Thoracic aorta (tissue), 2 donors: Measurements from ENCODE around the gene KNDC1. TPM values are rescaled to one million over a fixed set of nuclear protein-coding genes. Genes with fewer than 3 reads are reported as not detected.

Source experiments
- ATAC-seq: fragments of 150-250 bp; one replicate; pipeline ENCODE4 v1.8.0; 2017; ENCODE audit warnings: low read depth; ENCODE audit not compliant: insufficient number of reproducible peaks, low FRiP score
- DNase-seq: peaks from one replicate; pipeline ENCODE4 v3.0.0-alpha.2; 2020; ENCODE audit warnings: low spot score
- H3K27ac ChIP-seq, 2 donors: fragments of 200-600 bp; sonication (generic); 1 replicate in 1 of 2; 2 replicates in 1 of 2; pipeline ENCODE4 v1.5.1; 2016; ENCODE audit warnings: mild to moderate bottlenecking in 2 of 2, moderate library complexity in 2 of 2
- H3K27me3 ChIP-seq: fragments of 200-600 bp; sonication (generic); replicated peaks from 2 replicates; pipeline ENCODE4 v1.6.0; 2016; ENCODE audit warnings: mild to moderate bottlenecking; ENCODE audit not compliant: insufficient read depth
- H3K36me3 ChIP-seq: fragments of 200-600 bp; sonication (generic); one replicate; pipeline ENCODE4 v1.5.1; 2016
- H3K4me1 ChIP-seq, 2 donors: fragments of 200-600 bp; sonication (generic); 1 replicate in 1 of 2; 2 replicates in 1 of 2; pipeline versions ENCODE4 v1.5.1 to v1.6.0; 2016; ENCODE audit warnings: low read depth in 2 of 2, mild to moderate bottlenecking in 1 of 2; ENCODE audit not compliant: control insufficient read depth in 1 of 2
- H3K4me3 ChIP-seq: fragments of 200-600 bp; sonication (generic); 2 replicates; pipeline ENCODE4 v1.5.1; 2016; ENCODE audit warnings: mild to moderate bottlenecking
- H3K9me3 ChIP-seq: fragments of 200-600 bp; sonication (generic); 2 replicates; pipeline ENCODE4 v1.5.1; 2016
- CTCF ChIP-seq: fragments of 200-600 bp; sonication (generic); IDR thresholded peaks from one replicate; pipeline ENCODE4 v1.5.1; 2019; ENCODE audit warnings: antibody characterized with exemption
- total RNA-seq, 2 donors: library from RNA; depleted of rRNA; stranded (reverse); fragments of >200 nt; gene quantifications; one replicate each; pipeline versions ENCODE4 v1.1.0 to v1.2.3, GENCODE V29; 2016

Gene KNDC1
- total RNA-seq, 2 donors from 2014 or later, result 0.14 to 0.95 TPM

DNA sequence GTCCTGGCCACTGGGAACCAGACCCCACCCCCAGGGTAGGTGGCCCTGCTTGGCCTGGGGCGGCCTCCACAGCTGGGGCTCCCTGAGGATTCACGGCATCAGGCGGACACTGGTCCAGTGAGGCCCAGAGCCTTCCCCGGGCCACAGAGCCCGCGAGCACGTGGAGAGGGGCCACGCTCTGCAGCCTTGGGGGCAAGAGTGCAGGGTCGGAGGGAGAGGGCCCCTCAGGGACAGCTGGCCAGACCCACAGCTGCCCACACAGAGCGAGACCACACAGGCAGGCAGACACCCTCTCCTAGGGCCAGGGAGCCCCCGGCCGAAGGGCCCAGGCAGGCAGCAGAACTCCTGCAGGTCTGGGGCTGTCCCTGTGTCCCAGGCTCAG, 88.3 kb downstream of the KNDC1 start:
- no peak for ATAC-seq
- Histone ChIP-seq H3K4me1 (no peaks in the 10 kb centered on the region), H3K9me3 (no peaks in the 10 kb centered on the region), H3K4me3 (no peak overlapping the region), H3K27ac (no peak overlapping the region), H3K27me3 (no peaks in the 10 kb centered on the region), H3K36me3 (no peaks in the 10 kb centered on the region)
- no peak for TF ChIP-seq CTCF
- DNase-seq, result no peak

DNA sequence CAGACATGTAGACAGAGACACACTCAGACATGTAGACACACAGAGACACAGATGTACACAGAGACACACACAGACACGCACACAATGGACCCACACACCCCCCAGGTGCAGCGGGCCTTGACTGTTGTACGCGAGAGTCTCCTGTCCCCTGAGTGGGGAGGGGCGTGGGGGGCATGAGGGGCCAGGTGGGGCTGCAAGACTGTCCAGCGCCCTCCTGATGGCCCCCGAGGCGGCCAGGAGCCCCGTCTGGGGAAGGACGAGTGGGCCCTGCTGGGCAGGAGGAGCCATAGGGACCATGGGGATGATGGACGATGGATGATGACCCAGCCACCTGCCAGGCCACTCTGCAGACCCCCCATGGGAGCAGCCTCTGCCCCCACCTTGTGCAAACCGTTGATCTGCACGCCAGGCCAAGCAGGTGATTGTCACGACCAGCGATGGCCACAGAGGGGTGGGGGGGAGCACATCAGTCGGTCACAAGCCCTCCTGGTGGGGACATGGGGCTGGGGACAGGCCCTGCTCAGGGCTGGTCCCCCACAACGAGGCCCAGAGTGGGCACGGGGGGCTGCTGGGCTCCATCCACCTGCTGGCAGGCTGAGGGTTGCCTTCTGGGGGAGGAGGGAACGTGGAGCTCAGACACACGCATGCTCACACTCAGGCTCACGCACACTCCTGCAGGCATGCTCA, 89.2 kb downstream of the KNDC1 start:
- Histone ChIP-seq H3K27ac (no peak overlapping the region), H3K9me3 (no peaks in the 10 kb centered on the region), H3K4me1 (no peaks in the 10 kb centered on the region), H3K36me3 (no peaks in the 10 kb centered on the region), H3K4me3 (no peak overlapping the region), H3K27me3 (no peaks in the 10 kb centered on the region)
- ATAC-seq, result no peak
- no peak for TF ChIP-seq CTCF
- DNase-seq, result no peak

GRCh38 chr10:133249975-133250754, 90.1 kb downstream of the KNDC1 start:
- Histone ChIP-seq H3K4me3 (no peak overlapping the region), H3K27ac (no peak overlapping the region), H3K9me3 (no peaks in the 10 kb centered on the region), H3K27me3 (no peaks in the 10 kb centered on the region), H3K36me3 (no peaks in the 10 kb centered on the region), H3K4me1 (no peaks in the 10 kb centered on the region)
- no peak for TF ChIP-seq CTCF
- DNase-seq, result no peak
- no peak for ATAC-seq

DNA sequence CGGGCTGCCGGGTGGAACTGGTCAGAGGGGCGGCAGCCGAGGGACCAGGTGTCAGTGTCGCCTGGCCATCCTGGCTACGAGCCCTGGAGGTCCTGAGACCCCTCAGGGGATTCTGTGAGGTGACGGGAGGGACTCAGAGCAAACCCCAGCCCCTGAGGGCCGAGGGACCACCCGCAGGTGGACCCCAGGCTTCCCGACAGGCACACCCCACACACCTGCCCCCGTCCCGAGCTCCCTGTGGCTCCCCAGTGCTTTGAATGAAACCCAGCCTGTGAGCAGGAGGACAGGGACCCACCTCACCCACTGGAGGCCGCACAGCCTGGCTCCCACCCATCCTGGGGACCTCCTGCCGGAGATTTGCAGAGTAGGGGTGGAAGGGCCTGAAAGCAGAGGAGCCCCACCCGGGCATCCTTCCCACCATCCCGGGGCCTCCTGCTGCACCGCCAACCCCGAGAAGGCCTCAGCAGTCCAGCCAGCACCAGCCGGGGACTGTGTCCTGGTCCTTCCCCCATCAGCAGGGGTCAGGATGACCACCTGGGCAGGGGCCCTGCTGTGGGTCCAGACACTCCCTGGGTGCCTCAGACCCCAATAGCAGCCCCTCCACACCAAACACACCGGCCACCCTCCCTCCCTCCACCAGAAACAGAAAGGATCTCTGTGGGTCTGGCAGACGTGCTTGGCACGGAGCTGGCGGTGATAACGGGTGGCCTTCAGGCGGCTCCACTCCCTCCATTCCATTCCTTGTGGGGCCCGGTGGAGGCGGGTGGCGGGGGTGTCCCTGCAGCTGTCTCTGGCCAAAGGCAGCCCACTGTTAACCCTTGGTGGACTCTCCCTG, 91.6 kb downstream of the KNDC1 start:
- no peaks in the 10 kb centered on the region for H3K4me1 ChIP-seq
- no peak for ATAC-seq
- no peaks in the 10 kb centered on the region for H3K27me3 ChIP-seq

More for the DNA sequence above, 91.6 kb downstream of the KNDC1 start:
- Histone ChIP-seq H3K9me3 (no peaks in the 10 kb centered on the region), H3K27ac (no peak overlapping the region), H3K4me3 (no peak overlapping the region), H3K36me3 (no peaks in the 10 kb centered on the region)
- no peak for TF ChIP-seq CTCF
- no peak for DNase-seq
